Astrocyte of the spinal cord (primary cell): ENCODE data around the gene DSCAM.

Experiments used
- DNase-seq: peaks from one replicate; pipeline ENCODE4 v3.0.0; 2011; ENCODE audit warnings: low read depth, low spot score
- H3K4me3 ChIP-seq: 2 replicates; pipeline ENCODE4 v1.5.1; 2011; ENCODE audit warnings: low read depth, mild to moderate bottlenecking, low read length, moderate library complexity
- CTCF ChIP-seq: IDR thresholded peaks from 2 replicates; pipeline ENCODE4 v1.5.1; 2012; ENCODE audit warnings: low read depth, mild to moderate bottlenecking, low read length, inconsistent platforms
- in situ Hi-C: cut with HindIII; loops from 2 replicates; pipeline ENCODE4 v1.10.0; 2017; ENCODE audit warnings: low sequenced_read_pairs

The DSCAM gene

GRCh38 chr21:40841524-40842196, 5.3 kb downstream of the DSCAM start:
- TF ChIP-seq CTCF: peak; percentile 70
- in situ Hi-C loops: no loop called here
- peak; percentile 30 for DNase-seq
- peak overlapping the region; percentile 30 for H3K4me3 ChIP-seq

GRCh38 chr21:40840401-40841125, 6.4 kb downstream of the DSCAM start:
- TF ChIP-seq CTCF: no peak

GRCh38 chr21:40839521-40839920, 7.4 kb downstream of the DSCAM start:
- in situ Hi-C loops: no loop called here
- no peak for DNase-seq
- H3K4me3 ChIP-seq: no peak overlapping the region
- no peak for TF ChIP-seq CTCF

More at GRCh38 chr21:40840401-40841125, 6.4 kb downstream of the DSCAM start:
- H3K4me3 ChIP-seq: no peak overlapping the region
- DNase-seq: no peak
- in situ Hi-C loops: no loop called here

- in situ Hi-C loops: no loop called here
- peak; percentile 20 for DNase-seq
- H3K4me3 ChIP-seq: no peak overlapping the region
- TF ChIP-seq CTCF: no peak
These were observed 9.5 kb downstream of the DSCAM start for GRCh38 chr21:40837456-40837855.

- DNase-seq: no peak
- no peak for TF ChIP-seq CTCF
- in situ Hi-C loops: no loop called here
- no peak overlapping the region for H3K4me3 ChIP-seq
These were observed 11.7 kb downstream of the DSCAM start for GRCh38 chr21:40835184-40835694.

- H3K4me3 ChIP-seq: no peak overlapping the region
- no peak for TF ChIP-seq CTCF
- in situ Hi-C loops: no loop called here
- DNase-seq: no peak
These were observed 13.8 kb downstream of the DSCAM start for GRCh38 chr21:40833184-40833583.
